ENCODE measurements around the gene MYRIP. TPM values are rescaled to one million over a fixed set of nuclear protein-coding genes. Genes with fewer than 3 reads are reported as not detected.

MYRIP gene
- total RNA-seq, 1 donor from 2014 or later: 12.5 TPM

- no peak for DNase-seq
Measured at GRCh38 chr3:40086890-40087883, 277.8 kb downstream of the MYRIP start.

- no peak for DNase-seq
Measured at GRCh38 chr3:40088527-40089170, 279.2 kb downstream of the MYRIP start.

- DNase-seq: peak; percentile 31
Measured at GRCh38 chr3:40096661-40097111, 287.3 kb downstream of the MYRIP start.

- DNase-seq: peak; percentile 32
Measured at GRCh38 chr3:40097131-40098117, 288.0 kb downstream of the MYRIP start.

GRCh38 chr3:40098261-40098759 lies 288.9 kb downstream of the MYRIP start:
- DNase-seq: no peak

GRCh38 chr3:40099871-40100270 lies 290.5 kb downstream of the MYRIP start:
- DNase-seq: peak; percentile 13

GRCh38 chr3:40102182-40102581 lies 292.8 kb downstream of the MYRIP start:
- DNase-seq: no peak

- DNase-seq: no peak
Measured at GRCh38 chr3:40103829-40104228, 294.4 kb downstream of the MYRIP start.

- DNase-seq: no peak
Measured at GRCh38 chr3:40104441-40104840, 295.0 kb downstream of the MYRIP start.

- no peak for DNase-seq
Measured at GRCh38 chr3:40108643-40109042, 299.2 kb downstream of the MYRIP start.

- DNase-seq: no peak
Measured at GRCh38 chr3:40109641-40110490, 300.5 kb downstream of the MYRIP start.

- DNase-seq: no peak
Measured at GRCh38 chr3:40116478-40117177, 307.2 kb downstream of the MYRIP start.

- DNase-seq: no peak
Measured at GRCh38 chr3:40118091-40118490, 308.7 kb downstream of the MYRIP start.

GRCh38 chr3:40120067-40120692 lies 310.8 kb downstream of the MYRIP start:
- DNase-seq: no peak

GRCh38 chr3:40120806-40121205 lies 311.4 kb downstream of the MYRIP start:
- DNase-seq: no peak

- DNase-seq: no peak
Measured at GRCh38 chr3:40124918-40125317, 315.5 kb downstream of the MYRIP start.

GRCh38 chr3:40128166-40128565 lies 318.8 kb downstream of the MYRIP start:
- DNase-seq: no peak

- DNase-seq: no peak
Measured at GRCh38 chr3:40129510-40129909, 320.1 kb downstream of the MYRIP start.

GRCh38 chr3:40129981-40130380 lies 320.6 kb downstream of the MYRIP start:
- no peak for DNase-seq

- DNase-seq: no peak
Measured at GRCh38 chr3:40130721-40131120, 321.3 kb downstream of the MYRIP start.
